GM12878 (cell line): ENCODE measurements around the gene ACCS. TPM values are rescaled to one million over a fixed set of nuclear protein-coding genes. Genes with fewer than 3 reads are reported as not detected.

Experiments used
- ATAC-seq: fragments of 200-7000 bp; cut with Tn5 transposase; 3 replicates; pipeline ENCODE4 v1.9.1; 2020; ENCODE audit warnings: mild to moderate bottlenecking, moderate library complexity
- BruUV-seq: library from RNA; stranded (reverse); fragments of 400-500 nt; replicated peaks from 2 replicates; lab custom pipeline; 2021; lab: Mats Ljungman, UMichigan
- CTCF ChIA-PET: fragments of 300-600 bp; sonication (Branson Sonifier 250); formaldehyde crosslinking; extraction: SDS; loops from one replicate; lab custom pipeline; 2021; ENCODE audit warnings: inconsistent platforms; lab: Yijun Ruan, JAX
- POLR2A ChIA-PET: fragments of 350-600 bp; formaldehyde crosslinking; extraction: SDS; loops from one replicate; lab custom pipeline; 2021; ENCODE audit warnings: inconsistent platforms; lab: Charles Lee
- RAD21 ChIA-PET: fragments of 300-600 bp; sonication (Branson Sonifier 250); formaldehyde crosslinking; loops from one replicate; lab custom pipeline; 2023; ENCODE audit warnings: antibody characterized with exemption; ENCODE audit not compliant: unreplicated experiment; lab: Charles Lee
- SMC1A ChIA-PET: fragments of 300-600 bp; sonication (Branson Sonifier 250); formaldehyde crosslinking; loops from one replicate; lab custom pipeline; 2023; ENCODE audit not compliant: unreplicated experiment, uncharacterized antibody; lab: Charles Lee
- DNase-seq: peaks from one replicate; pipeline ENCODE4 v3.0.0-alpha.2; 2011; ENCODE audit warnings: low read depth, low spot score
- FAIRE-seq: peaks from 3 replicates; lab custom pipeline; 2011; peaks lifted over from hg19 to GRCh38; lab: Jason Lieb, UNC
- H2AFZ ChIP-seq: 2 replicates; pipeline ENCODE4 v1.6.0; 2011; ENCODE audit warnings: low read depth, low read length, control low read depth; ENCODE audit not compliant: control insufficient read depth
- H3K27ac ChIP-seq: 2 replicates; pipeline ENCODE4 v1.5.1; 2011; ENCODE audit warnings: control low read depth; ENCODE audit not compliant: control insufficient read depth, insufficient read depth
- H3K27me3 ChIP-seq, 2 experiments: replicated peaks in 1 of 2; 2 replicates each; pipeline versions ENCODE4 v1.6.0 to v1.6.1; 2011; ENCODE audit warnings: low read length in 1 of 2; ENCODE audit not compliant: control insufficient read depth in 2 of 2, insufficient read depth in 2 of 2
- H3K36me3 ChIP-seq, 2 experiments: 2 replicates each; pipeline ENCODE4 v1.5.1; 2011; ENCODE audit warnings: low read length in 1 of 2; ENCODE audit not compliant: control insufficient read depth in 2 of 2, insufficient read depth in 2 of 2
- H3K4me1 ChIP-seq: 2 replicates; pipeline ENCODE4 v1.6.1; 2011; ENCODE audit warnings: mild to moderate bottlenecking, low read length, moderate library complexity, mixed read lengths; ENCODE audit not compliant: control insufficient read depth, insufficient read depth
- H3K4me2 ChIP-seq: 2 replicates; pipeline ENCODE4 v1.6.0; 2011; ENCODE audit warnings: control low read depth; ENCODE audit not compliant: control insufficient read depth, insufficient read depth
- H3K4me3 ChIP-seq: fragments of 200-600 bp; sonication (generic); 2 replicates; pipeline ENCODE4 v1.5.1; 2016
- H3K79me2 ChIP-seq: 2 replicates; pipeline ENCODE4 v1.6.0; 2011; ENCODE audit warnings: low read length; ENCODE audit not compliant: control insufficient read depth, insufficient read depth
- H3K9ac ChIP-seq: 2 replicates; pipeline ENCODE4 v1.8.0; 2011; ENCODE audit warnings: low read length, control low read depth, mixed read lengths; ENCODE audit not compliant: control insufficient read depth, insufficient read depth
- H3K9me3 ChIP-seq: replicated peaks from 3 replicates; pipeline ENCODE4 v1.5.1; 2011; ENCODE audit warnings: mild to moderate bottlenecking, low read length; ENCODE audit not compliant: control insufficient read depth, insufficient read depth
- H4K20me1 ChIP-seq: 2 replicates; pipeline ENCODE4 v1.6.0; 2011; ENCODE audit not compliant: control insufficient read depth, insufficient read depth
- MEF2B ChIP-seq: fragments of 450-650 bp; IDR thresholded peaks from 2 replicates; pipeline ENCODE4 v1.6.1; 2018; ENCODE audit warnings: mild to moderate bottlenecking, moderate library complexity; ENCODE audit not compliant: partially characterized antibody, poor library complexity, severe bottlenecking
- MXI1 ChIP-seq: fragments of 150-350 bp; IDR thresholded peaks from 2 replicates; pipeline ENCODE4 v1.6.1; 2011; ENCODE audit warnings: low read depth, mild to moderate bottlenecking, inconsistent platforms, low read length, improper control_type of control experiment
- NFIC ChIP-seq: IDR thresholded peaks from 2 replicates; pipeline ENCODE4 v1.6.1; 2012; ENCODE audit warnings: low read depth, mild to moderate bottlenecking, inconsistent platforms, low read length, moderate library complexity
- RAD51 ChIP-seq: fragments of 450-650 bp; IDR thresholded peaks from 2 replicates; pipeline ENCODE4 v1.6.1; 2016; ENCODE audit warnings: moderate library complexity, mild to moderate bottlenecking, inconsistent platforms
- SMARCA5 ChIP-seq: fragments of 450-650 bp; IDR thresholded peaks from 2 replicates; pipeline ENCODE4 v1.6.1; 2017; ENCODE audit warnings: mild to moderate bottlenecking
- SMC3 ChIP-seq: IDR thresholded peaks from 2 replicates; pipeline ENCODE4 v1.6.1; 2011; ENCODE audit warnings: low read length, improper control_type of control experiment, borderline replicate concordance
- STAT1 ChIP-seq: fragments of 450-650 bp; conservative IDR thresholded peaks from 2 replicates; pipeline ENCODE4 v1.6.1; 2014; ENCODE audit warnings: antibody characterized with exemption, mild to moderate bottlenecking
- ZNF622 ChIP-seq: fragments of 450-650 bp; IDR thresholded peaks from 2 replicates; pipeline ENCODE4 v1.6.1; 2017; ENCODE audit warnings: mild to moderate bottlenecking, inconsistent platforms
- WGBS: methylation state at CpG from one replicate; pipeline ENCODE4 v1.1.6; 2016; ENCODE audit warnings: low lambda C conversion rate; ENCODE audit not compliant: insufficient replicate concordance, insufficient coverage; ENCODE audit errors: missing lambda C conversion rate; 5-methylcytosine and 5-hydroxymethylcytosine counted together
- in situ Hi-C: fragments of 300-500 bp; cut with MboI; formaldehyde crosslinking; loops from 9 replicates; pipeline ENCODE4 v1.14.3; 2018; ENCODE audit warnings: mixed read lengths
- intact Hi-C: fragments of 100-400 bp; cut with micrococcal nuclease; formaldehyde crosslinking; loops from one replicate; pipeline ENCODE4 v1.14.2; 2022; ENCODE audit not compliant: unreplicated experiment
- polyA plus RNA-seq, 11 experiments: library from polyadenylated mRNA; depleted of rRNA in 4 of 11; unstranded in 6 of 11; stranded (reverse) in 5 of 11; fragments of >200 nt; fragmentation: Nextera tagmentation in 4 of 11; fragmentation: Illumina TruSeq in 1 of 11; extraction: Ambion mirVana in 4 of 11; extraction: Trizol in 1 of 11; gene quantifications; 1 replicate in 1 of 11; 2 replicates in 10 of 11; pipeline versions ENCODE4 v1.2.1 to v1.2.3, GENCODE V29; 2011 to 2016; ENCODE audit warnings: inconsistent platforms in 2 of 11, missing spikeins in 2 of 11, low read depth in 1 of 11
- total RNA-seq, 4 experiments: library from RNA; depleted of rRNA in 3 of 4; stranded (reverse); fragments of >200 nt in 3 of 4; fragmentation: Illumina TruSeq in 1 of 4; extraction: Trizol in 1 of 4; gene quantifications; 2 replicates each; pipeline versions ENCODE4 v1.2.1 to v1.2.3, GENCODE V29; 2013 to 2021
- TF ChIP-seq, protein P1 (sequence below): fragments of 450-650 bp; IDR thresholded peaks from 2 replicates; pipeline ENCODE4 v1.6.1; 2017; ENCODE audit warnings: antibody characterized with exemption, mild to moderate bottlenecking, moderate library complexity
- TF ChIP-seq, protein P2 (sequence below): fragments of 450-650 bp; IDR thresholded peaks from 2 replicates; pipeline ENCODE4 v1.6.1; 2017; ENCODE audit warnings: borderline replicate concordance
- TF ChIP-seq, protein P3 (sequence below): fragments of 450-650 bp; IDR thresholded peaks from 2 replicates; pipeline ENCODE4 v1.6.1; 2017; ENCODE audit warnings: mild to moderate bottlenecking, low read depth, inconsistent platforms; ENCODE audit not compliant: poor library complexity, severe bottlenecking

The ACCS gene
- total and polyA plus RNA-seq, 10 of the 15 experiments (the other 5 are each of a cell fraction or from before 2014, with no cell fraction given) = 4.8 to 35.9 (median 17.0) TPM

DNA sequence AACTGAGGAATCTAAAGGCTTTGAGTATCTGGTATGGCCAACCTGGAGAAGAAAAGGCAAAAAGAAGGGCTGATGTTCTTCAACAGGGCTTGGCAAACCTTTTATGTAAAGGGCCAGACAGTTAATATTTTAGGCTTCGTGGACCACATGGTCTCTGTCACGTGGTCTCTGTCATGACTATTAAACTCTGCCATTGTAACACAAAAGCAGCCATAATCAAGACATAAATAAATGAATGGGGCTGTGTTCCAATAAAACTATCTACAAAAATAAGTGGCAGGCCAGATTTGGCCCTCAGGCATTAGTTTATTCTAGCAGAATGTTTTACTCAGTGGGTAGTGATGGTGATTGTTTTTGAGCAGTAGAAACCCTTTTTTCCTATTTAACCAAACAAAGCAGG, 18.8 kb upstream of the ACCS start:
- Histone ChIP-seq H3K4me3 (no peak overlapping the region), H2AFZ (no peak overlapping the region), H4K20me1 (no peaks in the 10 kb centered on the region), H3K79me2 (no peaks in the 10 kb centered on the region), H3K27me3 (no peaks in the 10 kb centered on the region; a peak in 1 of 4 replicates), H3K4me1 (no peaks in the 10 kb centered on the region), H3K4me2 (no peak overlapping the region), H3K9ac (no peak overlapping the region), H3K27ac (no peak overlapping the region), H3K36me3 (no peaks in the 10 kb centered on the region), H3K9me3 (no peaks in the 10 kb centered on the region)
- no TSS peak for BruUV-seq
- DNase-seq (no peak), ATAC-seq (no peak), FAIRE-seq (no peak)
- ChIA-PET SMC1A (no interaction called here), RAD21 (no interaction called here), CTCF (no interaction called here), POLR2A (no interaction called here)
- WGBS = 2% methylated on average over 2 of the region's 2 CpGs
- TF ChIP-seq NFIC = no peak
- 0 out of 2 replicates have a peak, but pooled peaks have one; percentile 17 for TF ChIP-seq RAD51
- TF ChIP-seq SMARCA5 = no peak
- no peak for TF ChIP-seq MEF2B
- intact Hi-C loops (loop anchor here (10.0 kb wide), 2 partner anchors 58 to 62 kb away; no protein-coding TSS in a partner anchor), in situ Hi-C loops (no loop called here)

DNA sequence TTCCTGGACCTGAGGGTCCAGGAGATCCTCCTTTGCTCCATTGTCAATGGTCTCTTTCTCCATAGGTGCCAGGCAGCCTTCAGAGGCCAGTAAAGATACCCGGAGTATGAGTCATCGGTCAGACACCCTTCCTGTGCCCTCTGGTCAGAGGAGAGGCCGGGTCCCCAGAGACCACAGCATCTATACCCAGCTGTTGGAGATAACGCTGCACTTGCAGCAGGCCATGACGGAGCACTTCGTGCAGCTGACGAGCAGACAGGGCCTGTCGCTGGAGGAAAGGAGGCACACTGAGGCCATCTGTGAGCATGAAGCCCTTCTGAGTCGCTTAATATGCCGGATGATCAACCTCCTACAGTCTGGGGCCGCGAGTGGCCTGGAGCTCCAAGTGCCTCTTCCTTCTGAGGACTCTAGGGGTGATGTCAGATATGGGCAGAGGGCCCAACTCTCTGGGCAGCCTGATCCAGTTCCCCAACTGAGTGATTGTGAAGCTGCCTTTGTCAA, 18.1 kb upstream of the ACCS start, which contains the start of gene ACCSL:
Gene ACCSL, plus strand, starts transcription at position 51 of the 501 bp plus-strand sequence. Its CDS starts 56 bp downstream, at position 107.
- no peak within 1 kb of the TSS for H3K27ac ChIP-seq
- no peak within 1 kb of the TSS for H2AFZ ChIP-seq
- no peaks in the 10 kb centered on the region for H3K9me3 ChIP-seq
- ATAC-seq (no peak), DNase-seq (no peak), FAIRE-seq (no peak)
- CTCF ChIA-PET = no interaction called here
- H3K36me3 ChIP-seq = no peaks in the 10 kb centered on the region
- no peak within 1 kb of the TSS for H3K9ac ChIP-seq
- H3K79me2 ChIP-seq = no peaks in the 10 kb centered on the region
- no peak within 1 kb of the TSS for H3K4me3 ChIP-seq
- 61% methylated on average over 12 of the region's 12 CpGs for WGBS
- H3K27me3 ChIP-seq = no peaks in the 10 kb centered on the region; a peak in 1 of 4 replicates
- SMC1A ChIA-PET = no interaction called here
- RAD21 ChIA-PET = no interaction called here
- in situ Hi-C loops = no loop called here
- POLR2A ChIA-PET = no interaction called here
- intact Hi-C loops = loop anchor here (10.0 kb wide), 2 partner anchors 57 to 63 kb away; no protein-coding TSS in a partner anchor
- no peaks in the 10 kb centered on the region for H4K20me1 ChIP-seq
- H3K4me2 ChIP-seq = no peak within 1 kb of the TSS
- no TSS peak for BruUV-seq
- H3K4me1 ChIP-seq = no peaks in the 10 kb centered on the region
- TF ChIP-seq MXI1 (no peak), SMC3 (no peak), ZNF622 (no peak), STAT1 (no peak)
- TF ChIP-seq, protein P1, sequence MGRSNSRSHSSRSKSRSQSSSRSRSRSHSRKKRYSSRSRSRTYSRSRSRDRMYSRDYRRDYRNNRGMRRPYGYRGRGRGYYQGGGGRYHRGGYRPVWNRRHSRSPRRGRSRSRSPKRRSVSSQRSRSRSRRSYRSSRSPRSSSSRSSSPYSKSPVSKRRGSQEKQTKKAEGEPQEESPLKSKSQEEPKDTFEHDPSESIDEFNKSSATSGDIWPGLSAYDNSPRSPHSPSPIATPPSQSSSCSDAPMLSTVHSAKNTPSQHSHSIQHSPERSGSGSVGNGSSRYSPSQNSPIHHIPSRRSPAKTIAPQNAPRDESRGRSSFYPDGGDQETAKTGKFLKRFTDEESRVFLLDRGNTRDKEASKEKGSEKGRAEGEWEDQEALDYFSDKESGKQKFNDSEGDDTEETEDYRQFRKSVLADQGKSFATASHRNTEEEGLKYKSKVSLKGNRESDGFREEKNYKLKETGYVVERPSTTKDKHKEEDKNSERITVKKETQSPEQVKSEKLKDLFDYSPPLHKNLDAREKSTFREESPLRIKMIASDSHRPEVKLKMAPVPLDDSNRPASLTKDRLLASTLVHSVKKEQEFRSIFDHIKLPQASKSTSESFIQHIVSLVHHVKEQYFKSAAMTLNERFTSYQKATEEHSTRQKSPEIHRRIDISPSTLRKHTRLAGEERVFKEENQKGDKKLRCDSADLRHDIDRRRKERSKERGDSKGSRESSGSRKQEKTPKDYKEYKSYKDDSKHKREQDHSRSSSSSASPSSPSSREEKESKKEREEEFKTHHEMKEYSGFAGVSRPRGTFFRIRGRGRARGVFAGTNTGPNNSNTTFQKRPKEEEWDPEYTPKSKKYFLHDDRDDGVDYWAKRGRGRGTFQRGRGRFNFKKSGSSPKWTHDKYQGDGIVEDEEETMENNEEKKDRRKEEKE = no peak
- TF ChIP-seq, protein P2, sequence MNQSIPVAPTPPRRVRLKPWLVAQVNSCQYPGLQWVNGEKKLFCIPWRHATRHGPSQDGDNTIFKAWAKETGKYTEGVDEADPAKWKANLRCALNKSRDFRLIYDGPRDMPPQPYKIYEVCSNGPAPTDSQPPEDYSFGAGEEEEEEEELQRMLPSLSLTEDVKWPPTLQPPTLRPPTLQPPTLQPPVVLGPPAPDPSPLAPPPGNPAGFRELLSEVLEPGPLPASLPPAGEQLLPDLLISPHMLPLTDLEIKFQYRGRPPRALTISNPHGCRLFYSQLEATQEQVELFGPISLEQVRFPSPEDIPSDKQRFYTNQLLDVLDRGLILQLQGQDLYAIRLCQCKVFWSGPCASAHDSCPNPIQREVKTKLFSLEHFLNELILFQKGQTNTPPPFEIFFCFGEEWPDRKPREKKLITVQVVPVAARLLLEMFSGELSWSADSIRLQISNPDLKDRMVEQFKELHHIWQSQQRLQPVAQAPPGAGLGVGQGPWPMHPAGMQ = no peak
- TF ChIP-seq, protein P3, sequence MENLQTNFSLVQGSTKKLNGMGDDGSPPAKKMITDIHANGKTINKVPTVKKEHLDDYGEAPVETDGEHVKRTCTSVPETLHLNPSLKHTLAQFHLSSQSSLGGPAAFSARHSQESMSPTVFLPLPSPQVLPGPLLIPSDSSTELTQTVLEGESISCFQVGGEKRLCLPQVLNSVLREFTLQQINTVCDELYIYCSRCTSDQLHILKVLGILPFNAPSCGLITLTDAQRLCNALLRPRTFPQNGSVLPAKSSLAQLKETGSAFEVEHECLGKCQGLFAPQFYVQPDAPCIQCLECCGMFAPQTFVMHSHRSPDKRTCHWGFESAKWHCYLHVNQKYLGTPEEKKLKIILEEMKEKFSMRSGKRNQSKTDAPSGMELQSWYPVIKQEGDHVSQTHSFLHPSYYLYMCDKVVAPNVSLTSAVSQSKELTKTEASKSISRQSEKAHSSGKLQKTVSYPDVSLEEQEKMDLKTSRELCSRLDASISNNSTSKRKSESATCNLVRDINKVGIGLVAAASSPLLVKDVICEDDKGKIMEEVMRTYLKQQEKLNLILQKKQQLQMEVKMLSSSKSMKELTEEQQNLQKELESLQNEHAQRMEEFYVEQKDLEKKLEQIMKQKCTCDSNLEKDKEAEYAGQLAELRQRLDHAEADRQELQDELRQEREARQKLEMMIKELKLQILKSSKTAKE = no peak
